Measurements from ENCODE around the gene LMTK2.

The LMTK2 gene

GRCh38 chr7:98178321-98178720, 71.7 kb downstream of the LMTK2 start:
- no peak overlapping the region for H3K4me3 ChIP-seq (ENCODE audit: low read depth, low read length)
- no peak overlapping the region for H3K9ac ChIP-seq (ENCODE audit: low read depth, low read length)
- peaks cover 26% of the 10 kb centered on the region for H3K4me1 ChIP-seq (ENCODE audit: control insufficient read depth, insufficient read depth, low read length)
- H3K36me3 ChIP-seq (ENCODE audit: control insufficient read depth, insufficient read depth, low read length), result peaks cover 29% of the 10 kb centered on the region
- no peak overlapping the region for H3K27ac ChIP-seq (ENCODE audit: low read depth, low read length)
- no peaks in the 10 kb centered on the region for H3K27me3 ChIP-seq (ENCODE audit: control insufficient read depth, insufficient read depth, low read length)
- H3K9me3 ChIP-seq (ENCODE audit: control insufficient read depth, insufficient read depth, low read length), result no peaks in the 10 kb centered on the region

DNA sequence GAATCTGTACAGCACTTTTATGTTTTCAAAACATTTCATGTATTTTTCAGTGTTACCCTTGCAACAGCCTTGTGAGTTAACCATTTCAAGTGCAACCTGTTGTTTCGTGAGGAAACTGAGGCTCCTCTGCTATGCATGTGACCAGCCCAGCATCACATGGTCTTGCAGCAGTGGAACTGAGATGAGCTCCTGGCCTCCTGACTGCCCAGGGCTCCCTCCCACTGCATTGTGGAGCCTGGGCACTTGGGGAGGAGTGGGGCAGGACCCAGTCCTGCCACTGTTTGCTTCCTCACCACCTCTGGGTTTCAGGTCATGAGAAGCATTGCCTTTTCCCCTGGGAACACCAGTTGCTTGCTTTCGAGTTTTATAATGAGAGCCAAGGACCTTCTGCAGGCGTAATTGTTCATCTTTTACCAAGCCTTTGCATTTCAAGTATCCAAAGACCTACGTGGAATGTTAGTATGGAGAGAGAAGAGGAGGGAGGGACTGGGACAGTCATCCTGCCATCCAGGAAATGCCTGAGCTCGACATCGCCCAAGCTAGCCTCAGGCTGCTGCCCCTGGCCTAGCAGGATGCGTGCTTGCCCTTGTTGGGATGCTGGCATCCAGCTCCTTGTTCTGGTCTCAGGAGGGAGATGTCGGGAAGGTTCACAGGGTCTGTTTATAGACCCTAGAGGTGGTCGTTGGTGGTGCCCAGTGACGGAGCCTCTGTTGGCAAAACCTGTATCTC, 72.3 kb downstream of the LMTK2 start:
- no peaks in the 10 kb centered on the region for H3K27me3 ChIP-seq (ENCODE audit: control insufficient read depth, insufficient read depth, low read length)
- H3K4me1 ChIP-seq (ENCODE audit: control insufficient read depth, insufficient read depth, low read length), result peaks cover 26% of the 10 kb centered on the region
- H3K9ac ChIP-seq (ENCODE audit: low read depth, low read length), result no peak overlapping the region
- peaks cover 29% of the 10 kb centered on the region for H3K36me3 ChIP-seq (ENCODE audit: control insufficient read depth, insufficient read depth, low read length)
- H3K27ac ChIP-seq (ENCODE audit: low read depth, low read length), result no peak overlapping the region
- no peak overlapping the region for H3K4me3 ChIP-seq (ENCODE audit: low read depth, low read length)
- no peaks in the 10 kb centered on the region for H3K9me3 ChIP-seq (ENCODE audit: control insufficient read depth, insufficient read depth, low read length)

- Histone ChIP-seq H3K9ac (ENCODE audit: low read depth, low read length) (no peak overlapping the region), H3K27me3 (ENCODE audit: control insufficient read depth, insufficient read depth, low read length) (no peaks in the 10 kb centered on the region), H3K36me3 (ENCODE audit: control insufficient read depth, insufficient read depth, low read length) (peaks cover 13% of the 10 kb centered on the region), H3K4me1 (ENCODE audit: control insufficient read depth, insufficient read depth, low read length) (peaks cover 26% of the 10 kb centered on the region), H3K9me3 (ENCODE audit: control insufficient read depth, insufficient read depth, low read length) (no peaks in the 10 kb centered on the region), H3K4me3 (ENCODE audit: low read depth, low read length) (no peak overlapping the region), H3K27ac (ENCODE audit: low read depth, low read length) (no peak overlapping the region)
Observed at GRCh38 chr7:98180751-98181150, 74.1 kb downstream of the LMTK2 start.

DNA sequence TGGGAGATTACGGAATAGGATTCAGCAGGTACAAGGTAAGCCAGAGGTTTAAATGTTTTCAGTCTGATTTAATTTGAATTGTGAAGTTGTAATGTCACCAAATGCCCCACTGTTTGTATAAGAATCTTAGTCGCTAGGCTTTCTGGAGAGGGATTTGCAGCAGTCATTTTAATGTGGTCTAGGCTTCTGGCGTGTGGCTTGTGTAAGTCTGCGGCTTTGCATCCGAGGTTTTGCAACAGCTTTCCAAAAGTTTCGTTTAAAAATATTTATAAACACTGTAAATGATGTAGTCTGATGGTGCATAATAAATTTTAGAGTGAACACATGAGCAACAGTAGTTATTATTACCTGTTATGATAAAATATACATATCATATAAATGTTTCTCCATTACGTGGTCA, 78.4 kb downstream of the LMTK2 start:
- peaks cover 17% of the 10 kb centered on the region for H3K36me3 ChIP-seq (ENCODE audit: control insufficient read depth, insufficient read depth, low read length)
- H3K27me3 ChIP-seq (ENCODE audit: control insufficient read depth, insufficient read depth, low read length), result no peaks in the 10 kb centered on the region
- H3K4me3 ChIP-seq (ENCODE audit: low read depth, low read length), result no peak overlapping the region
- no peak overlapping the region for H3K27ac ChIP-seq (ENCODE audit: low read depth, low read length)
- peaks cover 10% of the 10 kb centered on the region for H3K4me1 ChIP-seq (ENCODE audit: control insufficient read depth, insufficient read depth, low read length)
- H3K9ac ChIP-seq (ENCODE audit: low read depth, low read length), result no peak overlapping the region
- no peaks in the 10 kb centered on the region for H3K9me3 ChIP-seq (ENCODE audit: control insufficient read depth, insufficient read depth, low read length)

DNA sequence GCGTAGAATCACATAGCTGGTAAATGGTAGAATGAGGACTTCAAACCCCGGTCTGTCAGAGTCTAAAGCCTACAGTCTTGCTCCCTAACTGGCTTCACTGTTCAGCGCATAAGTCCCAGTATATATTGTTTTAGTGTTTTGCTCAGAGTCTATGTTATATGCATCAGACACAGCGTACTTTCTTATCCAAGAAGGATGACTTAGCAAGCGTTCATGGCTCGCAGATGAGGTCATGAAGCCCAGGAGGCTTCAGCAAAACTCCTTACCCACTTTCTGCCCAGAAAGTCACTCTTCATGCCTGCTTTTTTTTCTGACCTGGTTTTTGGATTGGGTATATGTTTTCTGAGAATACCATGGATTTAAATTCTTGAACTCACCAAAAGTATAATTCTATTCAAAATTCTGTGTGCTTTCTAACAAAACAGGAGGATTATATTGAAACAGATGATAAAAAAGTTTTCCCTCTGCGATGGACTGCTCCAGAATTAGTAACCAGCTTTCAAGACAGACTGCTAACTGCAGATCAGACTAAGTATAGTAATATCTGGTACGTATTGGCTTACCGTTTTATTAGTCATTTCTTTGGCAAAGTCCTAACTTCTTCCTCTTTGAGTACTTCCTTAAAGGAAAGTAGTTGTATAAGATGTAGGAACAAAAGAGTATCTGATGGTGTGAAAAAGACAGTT, 79.9 kb downstream of the LMTK2 start:
- Histone ChIP-seq H3K36me3 (ENCODE audit: control insufficient read depth, insufficient read depth, low read length) (peaks cover 22% of the 10 kb centered on the region), H3K27me3 (ENCODE audit: control insufficient read depth, insufficient read depth, low read length) (no peaks in the 10 kb centered on the region), H3K4me1 (ENCODE audit: control insufficient read depth, insufficient read depth, low read length) (peaks cover 10% of the 10 kb centered on the region), H3K4me3 (ENCODE audit: low read depth, low read length) (no peak overlapping the region), H3K27ac (ENCODE audit: low read depth, low read length) (no peak overlapping the region), H3K9me3 (ENCODE audit: control insufficient read depth, insufficient read depth, low read length) (no peaks in the 10 kb centered on the region), H3K9ac (ENCODE audit: low read depth, low read length) (no peak overlapping the region)

- peaks cover 28% of the 10 kb centered on the region for H3K36me3 ChIP-seq (ENCODE audit: control insufficient read depth, insufficient read depth, low read length)
- H3K4me3 ChIP-seq (ENCODE audit: low read depth, low read length), result no peak overlapping the region
- peaks cover 9% of the 10 kb centered on the region for H3K4me1 ChIP-seq (ENCODE audit: control insufficient read depth, insufficient read depth, low read length)
- no peak overlapping the region for H3K9ac ChIP-seq (ENCODE audit: low read depth, low read length)
- no peaks in the 10 kb centered on the region for H3K27me3 ChIP-seq (ENCODE audit: control insufficient read depth, insufficient read depth, low read length)
- no peak overlapping the region for H3K27ac ChIP-seq (ENCODE audit: low read depth, low read length)
- H3K9me3 ChIP-seq (ENCODE audit: control insufficient read depth, insufficient read depth, low read length), result no peaks in the 10 kb centered on the region
Observed at GRCh38 chr7:98187138-98187502, 80.5 kb downstream of the LMTK2 start.

DNA sequence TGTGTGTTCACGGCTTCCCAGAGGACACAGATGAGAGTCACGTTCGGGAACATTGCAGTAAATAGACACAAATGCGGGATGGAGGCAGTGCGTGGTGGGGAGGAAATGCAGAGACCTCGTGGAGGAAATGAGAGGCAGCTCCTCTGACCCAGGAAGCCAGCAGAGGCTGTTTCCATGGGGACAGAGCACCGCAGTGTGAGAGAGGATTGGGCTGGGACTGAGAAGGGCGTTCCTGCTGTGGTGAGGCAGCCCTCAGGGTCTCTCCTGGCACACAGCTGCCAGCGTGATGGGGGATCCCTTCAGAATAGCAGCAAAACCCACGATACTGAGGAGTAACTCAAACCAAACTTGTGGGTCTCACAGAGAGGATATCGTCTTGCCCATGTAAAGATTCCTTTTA, 82.9 kb downstream of the LMTK2 start:
- H3K4me3 ChIP-seq (ENCODE audit: low read depth, low read length), result no peak overlapping the region
- no peak overlapping the region for H3K27ac ChIP-seq (ENCODE audit: low read depth, low read length)
- no peaks in the 10 kb centered on the region for H3K4me1 ChIP-seq (ENCODE audit: control insufficient read depth, insufficient read depth, low read length)
- no peaks in the 10 kb centered on the region for H3K27me3 ChIP-seq (ENCODE audit: control insufficient read depth, insufficient read depth, low read length)
- H3K9ac ChIP-seq (ENCODE audit: low read depth, low read length), result no peak overlapping the region
- no peaks in the 10 kb centered on the region for H3K9me3 ChIP-seq (ENCODE audit: control insufficient read depth, insufficient read depth, low read length)
- peaks cover 52% of the 10 kb centered on the region for H3K36me3 ChIP-seq (ENCODE audit: control insufficient read depth, insufficient read depth, low read length)

DNA sequence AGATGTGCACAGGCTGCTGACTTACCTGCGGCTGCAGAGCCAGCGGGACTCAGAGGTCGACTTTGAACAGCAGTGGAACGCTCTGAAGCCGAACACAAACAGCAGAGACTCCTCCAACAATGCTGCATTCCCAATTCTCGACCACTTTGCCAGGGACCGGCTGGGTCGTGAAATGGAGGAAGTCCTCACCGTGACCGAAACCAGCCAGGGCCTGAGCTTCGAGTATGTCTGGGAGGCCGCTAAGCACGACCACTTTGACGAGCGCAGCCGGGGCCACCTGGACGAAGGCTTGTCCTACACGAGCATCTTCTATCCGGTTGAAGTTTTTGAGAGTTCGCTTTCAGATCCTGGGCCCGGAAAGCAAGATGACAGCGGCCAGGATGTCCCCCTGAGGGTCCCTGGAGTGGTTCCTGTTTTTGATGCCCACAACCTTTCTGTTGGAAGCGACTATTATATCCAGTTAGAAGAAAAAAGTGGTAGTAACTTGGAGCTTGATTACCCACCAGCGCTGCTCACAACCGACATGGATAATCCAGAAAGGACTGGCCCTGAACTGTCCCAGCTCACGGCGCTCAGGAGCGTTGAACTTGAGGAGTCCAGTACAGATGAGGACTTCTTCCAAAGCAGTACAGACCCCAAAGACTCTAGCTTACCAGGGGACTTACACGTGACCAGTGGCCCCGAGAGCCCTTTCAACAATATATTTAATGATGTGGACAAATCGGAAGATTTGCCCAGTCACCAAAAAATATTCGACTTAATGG, 85.2 kb downstream of the LMTK2 start:
- Histone ChIP-seq H3K27me3 (ENCODE audit: control insufficient read depth, insufficient read depth, low read length) (no peaks in the 10 kb centered on the region), H3K9me3 (ENCODE audit: control insufficient read depth, insufficient read depth, low read length) (no peaks in the 10 kb centered on the region), H3K4me1 (ENCODE audit: control insufficient read depth, insufficient read depth, low read length) (no peaks in the 10 kb centered on the region), H3K36me3 (ENCODE audit: control insufficient read depth, insufficient read depth, low read length) (peaks cover 61% of the 10 kb centered on the region), H3K27ac (ENCODE audit: low read depth, low read length) (no peak overlapping the region), H3K9ac (ENCODE audit: low read depth, low read length) (no peak overlapping the region), H3K4me3 (ENCODE audit: low read depth, low read length) (no peak overlapping the region)

DNA sequence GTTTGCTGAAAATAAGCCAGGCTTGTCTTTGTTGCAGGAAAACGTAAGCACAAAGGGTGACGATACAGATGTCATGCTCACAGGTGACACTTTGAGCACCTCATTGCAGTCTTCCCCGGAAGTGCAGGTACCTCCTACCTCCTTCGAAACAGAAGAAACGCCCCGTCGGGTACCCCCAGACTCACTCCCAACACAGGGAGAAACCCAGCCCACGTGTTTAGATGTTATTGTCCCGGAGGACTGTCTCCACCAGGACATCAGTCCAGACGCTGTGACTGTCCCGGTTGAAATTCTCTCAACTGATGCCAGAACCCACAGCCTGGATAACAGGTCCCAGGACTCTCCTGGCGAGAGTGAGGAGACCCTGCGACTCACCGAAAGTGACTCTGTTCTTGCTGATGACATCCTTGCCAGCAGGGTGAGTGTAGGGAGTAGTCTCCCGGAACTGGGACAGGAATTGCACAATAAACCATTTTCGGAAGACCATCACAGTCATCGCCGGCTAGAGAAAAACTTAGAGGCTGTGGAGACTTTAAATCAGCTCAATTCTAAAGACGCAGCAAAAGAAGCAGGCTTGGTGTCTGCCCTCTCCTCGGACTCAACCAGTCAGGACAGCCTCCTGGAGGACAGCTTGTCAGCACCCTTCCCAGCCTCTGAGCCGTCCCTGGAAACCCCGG, 86.3 kb downstream of the LMTK2 start:
- Histone ChIP-seq H3K4me1 (ENCODE audit: control insufficient read depth, insufficient read depth, low read length) (no peaks in the 10 kb centered on the region), H3K9me3 (ENCODE audit: control insufficient read depth, insufficient read depth, low read length) (no peaks in the 10 kb centered on the region), H3K36me3 (ENCODE audit: control insufficient read depth, insufficient read depth, low read length) (peaks cover 52% of the 10 kb centered on the region), H3K27ac (ENCODE audit: low read depth, low read length) (no peak overlapping the region), H3K4me3 (ENCODE audit: low read depth, low read length) (no peak overlapping the region), H3K9ac (ENCODE audit: low read depth, low read length) (no peak overlapping the region), H3K27me3 (ENCODE audit: control insufficient read depth, insufficient read depth, low read length) (no peaks in the 10 kb centered on the region)

- Histone ChIP-seq H3K36me3 (ENCODE audit: control insufficient read depth, insufficient read depth, low read length) (peaks cover 51% of the 10 kb centered on the region), H3K27ac (ENCODE audit: low read depth, low read length) (no peak overlapping the region), H3K4me3 (ENCODE audit: low read depth, low read length) (no peak overlapping the region), H3K4me1 (ENCODE audit: control insufficient read depth, insufficient read depth, low read length) (no peaks in the 10 kb centered on the region), H3K27me3 (ENCODE audit: control insufficient read depth, insufficient read depth, low read length) (no peaks in the 10 kb centered on the region), H3K9ac (ENCODE audit: low read depth, low read length) (no peak overlapping the region), H3K9me3 (ENCODE audit: control insufficient read depth, insufficient read depth, low read length) (no peaks in the 10 kb centered on the region)
Observed at GRCh38 chr7:98193474-98194180, 87.0 kb downstream of the LMTK2 start.

All from HUES48 (cell line).